ENCODE results near the gene ING4.

The ING4 gene

GRCh38 chr12:6606331-6607131, 56.4 kb downstream of the ING4 start:
- peak; percentile 61 for DNase-seq (ENCODE audit: low read depth)

- no peak for DNase-seq (ENCODE audit: low read depth)
Observed at GRCh38 chr12:6605421-6606330, 57.2 kb downstream of the ING4 start.

GRCh38 chr12:6604259-6605029, 58.5 kb downstream of the ING4 start:
- no peak for DNase-seq (ENCODE audit: low read depth)

GRCh38 chr12:6603095-6603567, 59.8 kb downstream of the ING4 start:
- DNase-seq (ENCODE audit: low read depth) = no peak

GRCh38 chr12:6602526-6602925, 60.4 kb downstream of the ING4 start:
- no peak for DNase-seq (ENCODE audit: low read depth)
